Activated CD4-positive, alpha-beta T cell treated with anti-CD3 and anti-CD28 coated beads, Interleukin-2, amount 50 U/mL, for 1 hour (primary cell): ENCODE measurements around the gene DDX25.
"Not testable (repeated sequence)": the region's sequence is repeated elsewhere in the genome, so short reads cannot be mapped to it uniquely, and the experiment has no call there.

Experiments used
- DNase-seq: peaks from one replicate; pipeline ENCODE4 v3.0.0-alpha.2; 2020

The DDX25 gene

DNA sequence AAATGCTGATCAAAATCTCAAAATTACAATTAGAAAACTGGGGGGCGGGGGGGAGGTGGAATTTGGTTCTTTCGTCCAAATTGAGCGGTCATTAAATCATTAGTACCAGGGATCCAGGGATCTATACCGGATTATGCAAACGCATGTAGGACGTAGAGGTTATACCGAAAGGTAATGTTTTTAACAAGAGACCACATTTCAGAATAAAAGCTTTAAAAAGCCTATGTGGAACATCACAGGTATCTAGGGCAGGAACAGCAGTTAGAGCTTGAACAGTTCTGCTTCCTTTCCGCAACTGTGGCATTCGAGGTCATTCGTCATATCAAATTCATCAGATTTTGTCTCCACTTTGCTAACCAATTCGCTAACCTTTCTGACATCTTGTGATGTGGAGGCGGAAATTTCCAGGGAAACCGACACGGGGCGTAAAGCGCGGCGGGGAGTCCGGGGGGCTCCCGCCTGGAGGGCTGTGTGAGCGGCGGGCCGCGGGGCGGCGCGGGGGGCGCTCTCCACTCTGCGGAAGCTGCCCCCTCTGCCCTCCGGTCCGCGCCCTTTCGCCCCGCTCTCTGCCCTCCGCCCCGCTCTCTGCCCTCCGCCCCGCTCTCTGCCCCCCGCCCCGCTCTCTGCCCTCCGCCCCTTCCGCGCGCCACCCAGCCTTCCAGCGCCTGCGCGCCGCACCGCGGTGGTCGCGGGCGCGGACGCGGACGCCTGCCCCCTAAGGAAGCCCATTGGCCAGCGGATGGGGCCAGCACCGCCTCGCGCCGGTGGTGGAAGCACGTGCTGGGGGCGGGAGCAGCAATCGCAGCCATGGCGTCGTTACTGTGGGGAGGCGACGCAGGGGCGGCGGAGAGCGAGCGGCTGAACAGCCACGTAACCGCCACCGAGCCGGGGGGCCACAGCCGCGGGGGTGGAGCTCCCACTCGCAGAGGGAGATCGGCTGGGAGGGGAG, at the start of gene DDX25:
Gene DDX25, plus strand, starts transcription at position 798 of the 949 bp plus-strand sequence. Its CDS starts 10 bp downstream, at position 808.
- no peak for DNase-seq

DNA sequence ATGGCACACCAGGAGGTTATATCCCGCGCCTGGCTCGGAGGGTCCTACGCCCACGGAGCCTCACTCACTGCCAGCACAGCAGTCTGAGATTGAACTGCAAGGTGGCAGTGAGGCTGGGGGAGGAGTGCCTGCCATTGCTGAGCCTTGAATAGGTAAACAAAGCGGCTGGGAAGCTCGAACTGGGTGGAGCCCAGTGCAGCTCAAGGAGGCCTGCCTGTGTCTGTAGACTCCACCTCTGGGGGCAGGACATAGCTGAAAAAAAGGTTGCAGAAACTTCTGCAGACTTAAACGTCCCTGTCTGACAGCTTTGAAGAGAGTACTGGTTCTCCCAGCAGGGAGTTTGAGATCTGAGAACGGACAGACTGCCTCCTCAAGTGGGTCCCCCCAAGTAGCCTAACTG, 46.6 kb upstream of the DDX25 start:
- not testable (repeated sequence) for DNase-seq

- DNase-seq, result not testable (repeated sequence)
These were observed 41.5 kb upstream of the DDX25 start for GRCh38 chr11:125862786-125863185.

GRCh38 chr11:125865354-125865753, 39.0 kb upstream of the DDX25 start:
- DNase-seq, result not testable (repeated sequence)

- DNase-seq, result no peak
These were observed 34.8 kb upstream of the DDX25 start for GRCh38 chr11:125869521-125869920.

- DNase-seq, result peak; percentile 4
These were observed 32.7 kb upstream of the DDX25 start for GRCh38 chr11:125871391-125872137.

DNA sequence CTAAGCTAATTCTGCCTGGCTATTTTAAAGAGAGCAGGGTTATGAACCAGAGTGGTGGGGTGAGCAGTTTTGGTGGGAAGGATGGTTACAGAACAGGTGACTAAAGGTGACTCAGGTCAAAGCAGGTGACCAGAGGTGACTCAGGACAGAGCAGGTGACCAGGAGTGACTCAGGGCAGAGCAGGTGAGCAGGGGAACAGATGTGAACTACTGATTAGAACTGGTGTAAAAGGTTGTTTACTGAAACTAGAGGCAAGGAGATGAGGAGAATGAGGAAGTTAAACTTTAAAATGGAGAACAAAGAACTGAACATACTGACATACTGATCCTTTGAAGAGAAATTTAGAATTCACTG, 32.2 kb upstream of the DDX25 start:
- no peak for DNase-seq

GRCh38 chr11:125873881-125874555, 30.3 kb upstream of the DDX25 start:
- no peak for DNase-seq

GRCh38 chr11:125874556-125875124, 29.7 kb upstream of the DDX25 start:
- peak; percentile 25 for DNase-seq

DNA sequence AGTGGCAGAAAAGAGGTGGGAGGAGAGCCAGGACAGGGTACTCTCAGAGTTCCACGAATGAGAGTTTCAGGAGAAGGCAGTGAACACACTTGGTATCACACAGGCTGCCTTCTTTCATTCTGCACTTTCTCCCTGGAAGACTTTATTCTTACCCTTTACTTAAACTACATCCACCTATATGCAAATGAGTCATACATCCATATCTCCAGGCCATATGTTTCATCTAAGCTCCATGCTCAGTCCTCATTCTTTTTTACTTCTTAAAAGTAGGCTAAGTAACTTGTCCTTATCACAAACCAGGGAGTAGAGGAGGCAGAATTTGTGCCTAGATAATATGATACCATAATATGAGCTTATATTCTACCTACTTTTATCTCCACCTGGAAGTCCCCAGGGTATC, 23.0 kb upstream of the DDX25 start:
- no peak for DNase-seq

GRCh38 chr11:125883375-125883774, 20.9 kb upstream of the DDX25 start:
- DNase-seq, result no peak

DNA sequence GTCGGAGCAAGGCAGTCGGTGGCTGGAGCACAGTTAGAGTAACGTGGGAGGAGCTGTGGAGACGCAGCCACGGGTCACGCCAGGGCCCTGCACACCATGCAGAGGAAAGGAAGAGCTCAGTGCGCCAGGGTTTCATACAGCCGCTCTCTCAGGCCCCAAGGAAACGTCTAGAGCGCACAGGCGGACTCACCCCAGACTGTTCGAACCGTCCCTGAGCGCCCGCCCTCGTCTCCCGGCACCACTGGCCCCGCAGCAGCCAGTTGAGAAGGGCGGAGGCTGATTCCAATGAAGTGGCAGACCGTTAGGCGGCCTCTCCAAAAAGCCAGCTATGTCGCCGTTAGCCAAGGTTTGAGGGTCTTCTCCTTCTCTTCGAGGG, 17.3 kb upstream of the DDX25 start:
- DNase-seq, result peak; percentile 34

- peak; percentile 93 for DNase-seq
These were observed 16.7 kb upstream of the DDX25 start, which contains the start of gene HYLS1 for GRCh38 chr11:125887373-125888324. HYLS1 (plus strand) TSS chr11:125887668; CDS start chr11:125899369, 11,701 bp downstream.

- no peak for DNase-seq
These were observed 13.7 kb upstream of the DDX25 start for GRCh38 chr11:125890447-125891100.

- no peak for DNase-seq
These were observed 12.2 kb upstream of the DDX25 start for GRCh38 chr11:125892071-125892470.

- DNase-seq, result no peak
These were observed 11.3 kb upstream of the DDX25 start for GRCh38 chr11:125892994-125893393.

DNA sequence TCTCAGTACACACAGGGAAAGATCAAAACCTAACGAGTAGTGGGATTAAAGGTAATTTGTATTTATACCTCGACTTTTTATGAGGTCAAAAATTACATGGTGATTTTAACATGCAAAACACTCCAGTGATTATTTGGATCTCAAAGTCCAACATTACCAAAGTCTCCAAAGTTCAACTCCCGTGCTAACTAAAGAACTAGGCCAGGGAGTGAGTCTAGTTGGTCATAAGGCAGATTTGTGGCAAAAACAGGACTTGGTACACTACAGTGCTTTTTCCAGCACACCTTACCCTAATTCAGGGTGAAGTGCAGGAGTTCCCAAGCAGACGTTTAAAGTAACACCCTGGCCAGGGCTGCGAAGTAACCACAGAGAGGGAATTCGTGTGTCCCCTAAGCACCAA, 2.4 kb upstream of the DDX25 start:
- no peak for DNase-seq

DNA sequence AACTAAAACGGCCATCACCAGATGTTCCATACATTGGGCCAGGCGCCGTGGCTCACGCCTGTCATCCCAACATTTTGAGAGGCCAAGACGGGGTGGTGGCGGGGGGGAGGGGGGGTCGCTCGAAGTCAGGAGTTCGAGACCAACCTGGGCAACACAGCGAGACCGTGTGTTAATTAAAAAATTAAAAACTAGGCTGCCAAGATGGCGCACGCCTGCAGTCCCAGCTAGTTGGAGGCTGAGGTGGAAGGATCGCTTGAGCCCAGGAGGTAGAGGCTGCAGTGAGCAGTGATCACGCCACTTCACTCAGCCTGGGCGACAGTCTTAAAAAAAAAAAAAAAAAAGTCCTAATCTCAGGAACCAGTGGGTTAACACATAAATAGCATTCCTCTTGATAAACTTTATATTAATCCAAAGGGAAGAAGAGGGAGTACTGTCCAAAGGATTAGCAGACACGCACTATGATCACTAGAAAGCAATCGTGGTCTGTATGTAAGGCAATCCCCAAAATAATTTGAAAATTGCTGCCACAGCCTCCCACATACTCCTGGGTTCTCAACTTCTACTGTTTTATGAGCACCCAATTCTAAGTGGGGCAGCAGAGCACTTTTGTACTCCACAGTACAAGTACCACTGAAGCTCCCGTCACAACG, 1.9 kb upstream of the DDX25 start:
- no peak for DNase-seq

DNA sequence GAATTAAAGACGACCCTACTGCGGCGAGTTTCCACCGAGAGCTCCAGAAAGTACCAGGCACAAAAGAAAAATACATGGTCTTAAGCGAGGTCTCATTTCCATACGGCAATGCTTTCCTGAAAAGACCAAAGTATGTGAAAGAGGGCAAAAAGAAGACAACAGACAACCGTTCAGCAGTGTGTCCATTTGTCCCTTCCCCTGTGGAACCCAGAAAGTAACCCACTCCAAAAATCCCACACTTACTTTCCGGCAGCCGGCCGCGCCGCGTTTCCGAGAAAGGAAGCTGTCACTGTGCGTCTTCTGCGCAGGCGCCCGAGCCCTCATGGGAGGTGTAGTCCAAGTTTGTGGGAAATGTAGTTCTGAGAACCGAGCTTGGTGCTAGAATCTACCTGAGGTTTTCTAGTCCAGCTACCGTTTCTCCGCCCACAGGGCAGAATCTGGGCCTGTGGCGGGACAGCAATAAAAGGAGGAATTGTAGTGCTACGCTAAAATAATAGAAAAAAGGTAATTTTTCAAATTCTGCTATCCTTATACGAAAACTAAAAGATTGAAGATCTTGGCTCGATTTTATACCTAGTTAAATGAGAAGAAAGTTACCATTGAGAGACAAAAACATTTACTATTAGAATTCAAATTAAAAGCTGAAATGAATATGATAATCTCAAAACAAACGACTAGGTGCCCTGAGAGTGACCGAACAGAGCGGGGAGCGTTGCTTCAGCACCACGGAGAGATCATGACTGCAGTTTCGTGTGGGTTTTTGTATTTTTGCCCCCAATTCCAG, 1.2 kb upstream of the DDX25 start, which contains the start of gene PUS3:
Gene PUS3, minus strand, starts transcription at position 280 of the 784 bp plus-strand sequence. CDS start 6,922 bp downstream, outside the sequence.
- DNase-seq, result peak; percentile 85

- DNase-seq, result no peak
These were observed 370 bp downstream of the DDX25 start for GRCh38 chr11:125904678-125905077.
